ENCODE data around the gene NCKAP5. TPM values are rescaled to one million over a fixed set of nuclear protein-coding genes. Genes with fewer than 3 reads are reported as not detected.

The NCKAP5 gene
- total RNA-seq, 2 donors from 2014 or later, result 2.0 to 7.1 TPM

- DNase-seq (ENCODE audit: low spot score), result no peak
- Histone ChIP-seq H3K27me3 (replicated peaks; ENCODE audit: insufficient read depth) (no peaks in the 10 kb centered on the region), H3K9me3 (no peaks in the 10 kb centered on the region), H3K4me1 (replicated peaks) (no peaks in the 10 kb centered on the region), H3K36me3 (no peaks in the 10 kb centered on the region), H3K4me3 (no peak overlapping the region), H3K27ac (no peak overlapping the region)
- 33% methylated on average over 3 of the region's 3 CpGs for WGBS
- TF ChIP-seq POLR2AphosphoS5 (IDR thresholded peaks at IDR 0.05) (no peak), POLR2A (IDR thresholded peaks at IDR 0.05) (no peak), CTCF (IDR thresholded peaks at IDR 0.05) (no peak)
- intact Hi-C loops (cut with DNase I), result no loop called here
Observed at GRCh38 chr2:132830321-132830827, 737.9 kb downstream of the NCKAP5 start.

GRCh38 chr2:132825601-132826000, 742.7 kb downstream of the NCKAP5 start:
- Histone ChIP-seq H3K27ac (no peak overlapping the region), H3K9me3 (no peaks in the 10 kb centered on the region), H3K27me3 (replicated peaks; ENCODE audit: insufficient read depth) (no peaks in the 10 kb centered on the region), H3K4me3 (no peak overlapping the region), H3K36me3 (no peaks in the 10 kb centered on the region), H3K4me1 (replicated peaks) (no peaks in the 10 kb centered on the region)
- TF ChIP-seq POLR2A (IDR thresholded peaks at IDR 0.05) (no peak), CTCF (IDR thresholded peaks at IDR 0.05) (no peak), POLR2AphosphoS5 (IDR thresholded peaks at IDR 0.05) (no peak)
- intact Hi-C loops (cut with DNase I), result no loop called here
- 87% methylated on average over 2 of the region's 2 CpGs for WGBS
- DNase-seq (ENCODE audit: low spot score), result no peak

- Histone ChIP-seq H3K4me3 (no peak overlapping the region), H3K27me3 (replicated peaks; ENCODE audit: insufficient read depth) (no peaks in the 10 kb centered on the region), H3K27ac (no peak overlapping the region), H3K36me3 (no peaks in the 10 kb centered on the region), H3K9me3 (no peaks in the 10 kb centered on the region), H3K4me1 (replicated peaks) (no peaks in the 10 kb centered on the region)
- intact Hi-C loops (cut with DNase I), result no loop called here
- DNase-seq (ENCODE audit: low spot score), result no peak
- TF ChIP-seq CTCF (IDR thresholded peaks at IDR 0.05) (no peak), POLR2A (IDR thresholded peaks at IDR 0.05) (no peak), POLR2AphosphoS5 (IDR thresholded peaks at IDR 0.05) (no peak)
Observed at GRCh38 chr2:132824716-132825115, 743.5 kb downstream of the NCKAP5 start.

GRCh38 chr2:132816234-132816633, 752.0 kb downstream of the NCKAP5 start:
- H3K36me3 ChIP-seq, result no peaks in the 10 kb centered on the region
- no peaks in the 10 kb centered on the region for H3K27me3 ChIP-seq (replicated peaks; ENCODE audit: insufficient read depth)
- no peak for TF ChIP-seq CTCF (IDR thresholded peaks at IDR 0.05)
- TF ChIP-seq POLR2AphosphoS5 (IDR thresholded peaks at IDR 0.05), result no peak
- TF ChIP-seq POLR2A (IDR thresholded peaks at IDR 0.05), result no peak
- DNase-seq (ENCODE audit: low spot score), result no peak
- no peaks in the 10 kb centered on the region for H3K9me3 ChIP-seq
- H3K4me1 ChIP-seq (replicated peaks), result no peaks in the 10 kb centered on the region
- intact Hi-C loops (cut with DNase I), result no loop called here
- no peak overlapping the region for H3K27ac ChIP-seq
- H3K4me3 ChIP-seq, result no peak overlapping the region
- 72% methylated on average over 7 of the region's 7 CpGs for WGBS

- WGBS, result 89% methylated on average over 2 of the region's 2 CpGs
- H3K9me3 ChIP-seq, result no peaks in the 10 kb centered on the region
- no peak for TF ChIP-seq POLR2AphosphoS5 (IDR thresholded peaks at IDR 0.05)
- no peak for TF ChIP-seq CTCF (IDR thresholded peaks at IDR 0.05)
- no peak for TF ChIP-seq POLR2A (IDR thresholded peaks at IDR 0.05)
- no peak for DNase-seq (ENCODE audit: low spot score)
- H3K36me3 ChIP-seq, result no peaks in the 10 kb centered on the region
- H3K27me3 ChIP-seq (replicated peaks; ENCODE audit: insufficient read depth), result no peaks in the 10 kb centered on the region
- no peak overlapping the region for H3K27ac ChIP-seq
- H3K4me1 ChIP-seq (replicated peaks), result no peaks in the 10 kb centered on the region
- intact Hi-C loops (cut with DNase I), result no loop called here
- H3K4me3 ChIP-seq, result no peak overlapping the region
Observed at GRCh38 chr2:132815516-132815915, 752.7 kb downstream of the NCKAP5 start.

Data from prostate gland (tissue), 2 donors.